ENCODE results near the gene DOCK9. TPM values are rescaled to one million over a fixed set of nuclear protein-coding genes. Genes with fewer than 3 reads are reported as not detected.

DOCK9 gene
- total RNA-seq, 1 experiment from 2014 or later: 36.6 TPM

DNA sequence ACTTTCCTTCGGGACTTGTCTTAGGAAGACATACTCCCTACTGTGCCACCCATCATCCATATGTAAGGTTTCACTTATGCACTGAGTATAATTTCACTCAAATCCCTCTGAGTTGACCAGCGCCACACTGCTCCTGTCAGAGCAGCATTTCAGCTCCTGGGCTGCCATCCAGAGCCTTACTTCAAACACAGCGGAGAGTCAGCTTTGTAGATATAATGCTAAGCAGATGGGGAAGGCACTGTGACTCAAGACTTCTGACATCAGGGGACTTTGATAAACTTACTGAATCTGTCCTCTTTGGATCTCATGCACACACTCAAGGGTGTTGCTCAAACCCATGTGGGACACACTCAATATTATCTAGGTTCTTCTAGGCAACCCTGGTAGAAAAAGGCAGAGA lies 34.9 kb downstream of the DOCK9 start:
- ATAC-seq (no peak), DNase-seq (ENCODE audit: low spot score) (no peak)
- H3K36me3 Mint-ChIP-seq: no peaks in the 10 kb centered on the region
- H3K4me1 Mint-ChIP-seq: peaks cover 41% of the 10 kb centered on the region
- H3K27ac Mint-ChIP-seq: no peak overlapping the region
- CTCF ChIA-PET: no interaction called here
- no peak overlapping the region for H3K4me3 Mint-ChIP-seq
- TF ChIP-seq, protein P1, sequence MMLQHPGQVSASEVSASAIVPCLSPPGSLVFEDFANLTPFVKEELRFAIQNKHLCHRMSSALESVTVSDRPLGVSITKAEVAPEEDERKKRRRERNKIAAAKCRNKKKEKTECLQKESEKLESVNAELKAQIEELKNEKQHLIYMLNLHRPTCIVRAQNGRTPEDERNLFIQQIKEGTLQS (CRISPR knock-in tag; conservative IDR thresholded peaks at IDR 0.05): no peak
- no peak for TF ChIP-seq HMGA2 (CRISPR knock-in tag; IDR thresholded peaks at IDR 0.05)
- no peak for TF ChIP-seq ZNF423 (CRISPR knock-in tag; IDR thresholded peaks at IDR 0.05)
- TF ChIP-seq, protein P2, sequence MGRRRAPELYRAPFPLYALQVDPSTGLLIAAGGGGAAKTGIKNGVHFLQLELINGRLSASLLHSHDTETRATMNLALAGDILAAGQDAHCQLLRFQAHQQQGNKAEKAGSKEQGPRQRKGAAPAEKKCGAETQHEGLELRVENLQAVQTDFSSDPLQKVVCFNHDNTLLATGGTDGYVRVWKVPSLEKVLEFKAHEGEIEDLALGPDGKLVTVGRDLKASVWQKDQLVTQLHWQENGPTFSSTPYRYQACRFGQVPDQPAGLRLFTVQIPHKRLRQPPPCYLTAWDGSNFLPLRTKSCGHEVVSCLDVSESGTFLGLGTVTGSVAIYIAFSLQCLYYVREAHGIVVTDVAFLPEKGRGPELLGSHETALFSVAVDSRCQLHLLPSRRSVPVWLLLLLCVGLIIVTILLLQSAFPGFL (CRISPR knock-in tag; IDR thresholded peaks at IDR 0.05; ENCODE audit: borderline replicate concordance): no peak
- TF ChIP-seq ZNF263 (CRISPR knock-in tag; IDR thresholded peaks at IDR 0.05; ENCODE audit: low read depth): no peak
- TF ChIP-seq, protein P3, sequence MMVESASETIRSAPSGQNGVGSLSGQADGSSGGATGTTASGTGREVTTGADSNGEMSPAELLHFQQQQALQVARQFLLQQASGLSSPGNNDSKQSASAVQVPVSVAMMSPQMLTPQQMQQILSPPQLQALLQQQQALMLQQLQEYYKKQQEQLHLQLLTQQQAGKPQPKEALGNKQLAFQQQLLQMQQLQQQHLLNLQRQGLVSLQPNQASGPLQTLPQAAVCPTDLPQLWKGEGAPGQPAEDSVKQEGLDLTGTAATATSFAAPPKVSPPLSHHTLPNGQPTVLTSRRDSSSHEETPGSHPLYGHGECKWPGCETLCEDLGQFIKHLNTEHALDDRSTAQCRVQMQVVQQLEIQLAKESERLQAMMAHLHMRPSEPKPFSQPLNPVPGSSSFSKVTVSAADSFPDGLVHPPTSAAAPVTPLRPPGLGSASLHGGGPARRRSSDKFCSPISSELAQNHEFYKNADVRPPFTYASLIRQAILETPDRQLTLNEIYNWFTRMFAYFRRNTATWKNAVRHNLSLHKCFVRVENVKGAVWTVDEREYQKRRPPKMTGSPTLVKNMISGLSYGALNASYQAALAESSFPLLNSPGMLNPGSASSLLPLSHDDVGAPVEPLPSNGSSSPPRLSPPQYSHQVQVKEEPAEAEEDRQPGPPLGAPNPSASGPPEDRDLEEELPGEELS (CRISPR knock-in tag; IDR thresholded peaks at IDR 0.05): no peak
- TF ChIP-seq ETV6 (CRISPR knock-in tag; IDR thresholded peaks at IDR 0.05): no peak
- no peak for TF ChIP-seq CREM (CRISPR knock-in tag; IDR thresholded peaks at IDR 0.05)
- no peak for TF ChIP-seq FOXK1 (CRISPR knock-in tag; IDR thresholded peaks at IDR 0.05)
- TF ChIP-seq, protein P4, sequence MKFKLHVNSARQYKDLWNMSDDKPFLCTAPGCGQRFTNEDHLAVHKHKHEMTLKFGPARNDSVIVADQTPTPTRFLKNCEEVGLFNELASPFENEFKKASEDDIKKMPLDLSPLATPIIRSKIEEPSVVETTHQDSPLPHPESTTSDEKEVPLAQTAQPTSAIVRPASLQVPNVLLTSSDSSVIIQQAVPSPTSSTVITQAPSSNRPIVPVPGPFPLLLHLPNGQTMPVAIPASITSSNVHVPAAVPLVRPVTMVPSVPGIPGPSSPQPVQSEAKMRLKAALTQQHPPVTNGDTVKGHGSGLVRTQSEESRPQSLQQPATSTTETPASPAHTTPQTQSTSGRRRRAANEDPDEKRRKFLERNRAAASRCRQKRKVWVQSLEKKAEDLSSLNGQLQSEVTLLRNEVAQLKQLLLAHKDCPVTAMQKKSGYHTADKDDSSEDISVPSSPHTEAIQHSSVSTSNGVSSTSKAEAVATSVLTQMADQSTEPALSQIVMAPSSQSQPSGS (CRISPR knock-in tag; IDR thresholded peaks at IDR 0.05; ENCODE audit: borderline replicate concordance, low read depth): no peak
- TF ChIP-seq GABPB1 (CRISPR knock-in tag; IDR thresholded peaks at IDR 0.05): no peak
- TF ChIP-seq, protein P5, sequence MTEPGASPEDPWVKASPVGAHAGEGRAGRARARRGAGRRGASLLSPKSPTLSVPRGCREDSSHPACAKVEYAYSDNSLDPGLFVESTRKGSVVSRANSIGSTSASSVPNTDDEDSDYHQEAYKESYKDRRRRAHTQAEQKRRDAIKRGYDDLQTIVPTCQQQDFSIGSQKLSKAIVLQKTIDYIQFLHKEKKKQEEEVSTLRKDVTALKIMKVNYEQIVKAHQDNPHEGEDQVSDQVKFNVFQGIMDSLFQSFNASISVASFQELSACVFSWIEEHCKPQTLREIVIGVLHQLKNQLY (CRISPR knock-in tag; IDR thresholded peaks at IDR 0.05): no peak
- no peak for TF ChIP-seq SMAD3 (CRISPR knock-in tag; IDR thresholded peaks at IDR 0.05; ENCODE audit: borderline replicate concordance)
- no peak for TF ChIP-seq PRRX2 (CRISPR knock-in tag; IDR thresholded peaks at IDR 0.05)
- no peak for TF ChIP-seq ZBTB21 (CRISPR knock-in tag; IDR thresholded peaks at IDR 0.05; ENCODE audit: borderline replicate concordance)
- TF ChIP-seq, protein P6, sequence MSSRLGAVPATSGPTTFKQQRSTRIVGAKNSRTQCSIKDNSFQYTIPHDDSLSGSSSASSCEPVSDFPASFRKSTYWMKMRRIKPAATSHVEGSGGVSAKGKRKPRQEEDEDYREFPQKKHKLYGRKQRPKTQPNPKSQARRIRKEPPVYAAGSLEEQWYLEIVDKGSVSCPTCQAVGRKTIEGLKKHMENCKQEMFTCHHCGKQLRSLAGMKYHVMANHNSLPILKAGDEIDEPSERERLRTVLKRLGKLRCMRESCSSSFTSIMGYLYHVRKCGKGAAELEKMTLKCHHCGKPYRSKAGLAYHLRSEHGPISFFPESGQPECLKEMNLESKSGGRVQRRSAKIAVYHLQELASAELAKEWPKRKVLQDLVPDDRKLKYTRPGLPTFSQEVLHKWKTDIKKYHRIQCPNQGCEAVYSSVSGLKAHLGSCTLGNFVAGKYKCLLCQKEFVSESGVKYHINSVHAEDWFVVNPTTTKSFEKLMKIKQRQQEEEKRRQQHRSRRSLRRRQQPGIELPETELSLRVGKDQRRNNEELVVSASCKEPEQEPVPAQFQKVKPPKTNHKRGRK (CRISPR knock-in tag; IDR thresholded peaks at IDR 0.05; ENCODE audit: borderline replicate concordance): no peak
- TF ChIP-seq, protein P7, sequence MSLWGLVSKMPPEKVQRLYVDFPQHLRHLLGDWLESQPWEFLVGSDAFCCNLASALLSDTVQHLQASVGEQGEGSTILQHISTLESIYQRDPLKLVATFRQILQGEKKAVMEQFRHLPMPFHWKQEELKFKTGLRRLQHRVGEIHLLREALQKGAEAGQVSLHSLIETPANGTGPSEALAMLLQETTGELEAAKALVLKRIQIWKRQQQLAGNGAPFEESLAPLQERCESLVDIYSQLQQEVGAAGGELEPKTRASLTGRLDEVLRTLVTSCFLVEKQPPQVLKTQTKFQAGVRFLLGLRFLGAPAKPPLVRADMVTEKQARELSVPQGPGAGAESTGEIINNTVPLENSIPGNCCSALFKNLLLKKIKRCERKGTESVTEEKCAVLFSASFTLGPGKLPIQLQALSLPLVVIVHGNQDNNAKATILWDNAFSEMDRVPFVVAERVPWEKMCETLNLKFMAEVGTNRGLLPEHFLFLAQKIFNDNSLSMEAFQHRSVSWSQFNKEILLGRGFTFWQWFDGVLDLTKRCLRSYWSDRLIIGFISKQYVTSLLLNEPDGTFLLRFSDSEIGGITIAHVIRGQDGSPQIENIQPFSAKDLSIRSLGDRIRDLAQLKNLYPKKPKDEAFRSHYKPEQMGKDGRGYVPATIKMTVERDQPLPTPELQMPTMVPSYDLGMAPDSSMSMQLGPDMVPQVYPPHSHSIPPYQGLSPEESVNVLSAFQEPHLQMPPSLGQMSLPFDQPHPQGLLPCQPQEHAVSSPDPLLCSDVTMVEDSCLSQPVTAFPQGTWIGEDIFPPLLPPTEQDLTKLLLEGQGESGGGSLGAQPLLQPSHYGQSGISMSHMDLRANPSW (CRISPR knock-in tag; conservative IDR thresholded peaks at IDR 0.05; ENCODE audit: low read depth): no peak
- TF ChIP-seq, protein P8, sequence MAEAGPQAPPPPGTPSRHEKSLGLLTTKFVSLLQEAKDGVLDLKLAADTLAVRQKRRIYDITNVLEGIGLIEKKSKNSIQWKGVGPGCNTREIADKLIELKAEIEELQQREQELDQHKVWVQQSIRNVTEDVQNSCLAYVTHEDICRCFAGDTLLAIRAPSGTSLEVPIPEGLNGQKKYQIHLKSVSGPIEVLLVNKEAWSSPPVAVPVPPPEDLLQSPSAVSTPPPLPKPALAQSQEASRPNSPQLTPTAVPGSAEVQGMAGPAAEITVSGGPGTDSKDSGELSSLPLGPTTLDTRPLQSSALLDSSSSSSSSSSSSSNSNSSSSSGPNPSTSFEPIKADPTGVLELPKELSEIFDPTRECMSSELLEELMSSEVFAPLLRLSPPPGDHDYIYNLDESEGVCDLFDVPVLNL (CRISPR knock-in tag; IDR thresholded peaks at IDR 0.05; ENCODE audit: borderline replicate concordance, low read depth): no peak
- TF ChIP-seq, protein P9, sequence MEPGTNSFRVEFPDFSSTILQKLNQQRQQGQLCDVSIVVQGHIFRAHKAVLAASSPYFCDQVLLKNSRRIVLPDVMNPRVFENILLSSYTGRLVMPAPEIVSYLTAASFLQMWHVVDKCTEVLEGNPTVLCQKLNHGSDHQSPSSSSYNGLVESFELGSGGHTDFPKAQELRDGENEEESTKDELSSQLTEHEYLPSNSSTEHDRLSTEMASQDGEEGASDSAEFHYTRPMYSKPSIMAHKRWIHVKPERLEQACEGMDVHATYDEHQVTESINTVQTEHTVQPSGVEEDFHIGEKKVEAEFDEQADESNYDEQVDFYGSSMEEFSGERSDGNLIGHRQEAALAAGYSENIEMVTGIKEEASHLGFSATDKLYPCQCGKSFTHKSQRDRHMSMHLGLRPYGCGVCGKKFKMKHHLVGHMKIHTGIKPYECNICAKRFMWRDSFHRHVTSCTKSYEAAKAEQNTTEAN (CRISPR knock-in tag; IDR thresholded peaks at IDR 0.05): no peak
- H3K9me3 Mint-ChIP-seq: no peaks in the 10 kb centered on the region
- no peaks in the 10 kb centered on the region for H3K27me3 Mint-ChIP-seq (ENCODE audit: low read depth)
- POLR2A ChIA-PET: no interaction called here

Measured in WTC11 (cell line).